ENCODE measurements around the gene PRPF38A.
"Not testable (repeated sequence)": the region's sequence is repeated elsewhere in the genome, so short reads cannot be mapped to it uniquely, and the experiment has no call there.

PRPF38A gene

DNA sequence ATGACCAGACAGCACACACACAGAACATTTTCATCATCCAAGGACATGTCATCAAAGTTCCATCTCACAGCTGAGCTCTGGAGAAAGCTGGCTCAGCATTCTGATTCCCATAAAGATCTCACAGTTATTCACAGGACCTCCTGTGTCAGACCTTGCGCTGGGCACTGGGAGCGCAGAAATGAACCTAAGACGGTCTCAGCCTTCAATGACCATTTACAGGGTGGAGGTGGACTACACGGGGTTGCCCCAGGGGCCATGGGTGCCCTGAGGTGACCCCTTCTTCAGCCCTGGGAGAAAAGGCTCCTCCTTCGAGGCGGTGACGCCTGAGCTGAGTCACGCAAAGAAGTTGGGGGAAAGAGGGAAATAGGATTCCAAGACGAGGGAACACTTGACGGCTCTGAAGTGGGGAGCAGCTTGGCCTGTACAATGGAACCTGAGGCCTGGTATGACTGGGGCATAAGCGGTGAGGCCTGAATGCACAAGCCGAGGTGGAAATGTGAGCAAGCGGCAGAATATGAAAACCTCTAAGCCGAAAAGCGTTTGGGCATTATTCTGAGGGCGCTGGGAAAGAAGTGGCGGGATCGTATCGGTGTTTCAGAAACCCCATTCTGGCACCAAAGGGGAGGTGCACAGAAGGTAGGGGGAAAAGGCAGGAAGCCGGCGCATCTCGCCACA lies 39.2 kb upstream of the PRPF38A start:
- TF ChIP-seq SP1 (IDR thresholded peaks at IDR 0.05) = no peak
- peak; percentile 67 for TF ChIP-seq L3MBTL2 (conservative IDR thresholded peaks at IDR 0.05)
- TF ChIP-seq, protein P1, sequence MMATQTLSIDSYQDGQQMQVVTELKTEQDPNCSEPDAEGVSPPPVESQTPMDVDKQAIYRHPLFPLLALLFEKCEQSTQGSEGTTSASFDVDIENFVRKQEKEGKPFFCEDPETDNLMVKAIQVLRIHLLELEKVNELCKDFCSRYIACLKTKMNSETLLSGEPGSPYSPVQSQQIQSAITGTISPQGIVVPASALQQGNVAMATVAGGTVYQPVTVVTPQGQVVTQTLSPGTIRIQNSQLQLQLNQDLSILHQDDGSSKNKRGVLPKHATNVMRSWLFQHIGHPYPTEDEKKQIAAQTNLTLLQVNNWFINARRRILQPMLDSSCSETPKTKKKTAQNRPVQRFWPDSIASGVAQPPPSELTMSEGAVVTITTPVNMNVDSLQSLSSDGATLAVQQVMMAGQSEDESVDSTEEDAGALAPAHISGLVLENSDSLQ (IDR thresholded peaks at IDR 0.05) = no peak
- TF ChIP-seq HDGF (IDR thresholded peaks at IDR 0.05; ENCODE audit: borderline replicate concordance) = no peak
- TF ChIP-seq ELF4 (IDR thresholded peaks at IDR 0.05) = no peak
- POLR2A ChIA-PET = interaction anchor here (0.7 to 2.9 kb wide), 4 partner anchors 8 to 310 kb away, joined by 3 to 18 read pairs (median 4); partner anchors contain the start of genes ORC1, PRPF38A and TXNDC12
- no peak for DNase-seq (ENCODE audit: extremely low spot score)
- CTCF ChIA-PET = no interaction called here

DNA sequence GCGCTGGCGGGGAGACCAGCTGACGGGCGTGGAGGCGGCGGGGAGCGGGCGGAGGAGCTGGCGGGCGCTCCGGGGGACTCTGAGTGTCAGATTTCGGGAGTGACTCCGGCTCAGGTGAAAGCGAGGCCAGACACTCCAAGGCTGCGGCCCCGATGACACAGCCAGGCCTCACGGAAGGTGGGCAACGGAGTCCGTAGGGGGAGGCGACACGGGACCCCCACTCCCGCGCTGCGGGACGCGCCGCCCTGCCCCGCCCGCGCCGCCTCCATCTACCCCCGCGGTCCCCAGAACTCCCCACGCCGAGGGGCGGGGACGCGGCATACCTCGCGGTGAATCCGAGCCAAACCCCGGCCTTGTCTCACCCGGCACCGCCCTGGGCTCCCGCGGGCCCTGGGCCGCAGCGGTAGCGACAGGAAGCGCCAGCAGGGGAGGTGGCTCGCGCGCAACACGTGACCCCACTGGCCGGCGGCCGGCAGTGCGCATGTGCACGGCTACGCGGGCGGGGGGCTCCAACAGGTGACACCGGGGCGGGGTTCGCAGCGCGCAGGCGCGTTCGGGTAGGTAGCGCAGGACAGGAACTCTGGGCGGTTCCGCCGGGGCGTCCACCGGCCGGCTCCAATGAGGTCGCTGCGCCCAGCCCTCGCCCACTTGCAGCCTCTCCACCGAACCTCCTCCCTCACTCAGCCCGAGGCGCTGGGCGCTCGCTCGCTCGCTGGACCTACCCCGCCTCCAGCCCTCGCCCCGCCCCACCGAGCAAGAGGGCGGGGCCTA lies 38.5 kb upstream of the PRPF38A start, which contains the start of gene CC2D1B:
Gene CC2D1B (minus strand): TSS at position 460 of the 771 bp plus-strand sequence. CDS start 1,585 bp downstream, outside the sequence.
- ChIA-PET CTCF (interaction anchor here (0.6 kb wide), 1 partner anchor 253 kb away, joined by 3 read pairs; no protein-coding TSS in a partner anchor), POLR2A (interaction anchor here (0.9 to 2.9 kb wide), 6 partner anchors 9 to 311 kb away, joined by 3 to 18 read pairs (median 6); partner anchors contain the start of genes ORC1, PRPF38A and TXNDC12)
- TF ChIP-seq, protein P1 (IDR thresholded peaks at IDR 0.05) = no peak
- TF ChIP-seq CTBP1 (IDR thresholded peaks at IDR 0.05; ENCODE audit: borderline replicate concordance) = no peak
- no peak for TF ChIP-seq SP1 (IDR thresholded peaks at IDR 0.05)
- peak; percentile 40; the same call in 1 of the 2 replicates for TF ChIP-seq ELF4 (IDR thresholded peaks at IDR 0.05)
- no peak for TF ChIP-seq SUZ12 (IDR thresholded peaks at IDR 0.05)
- TF ChIP-seq BHLHE40 (IDR thresholded peaks at IDR 0.05; ENCODE audit: borderline replicate concordance) = no peak
- peak; percentile 96; the same call in 1 of the 2 replicates for TF ChIP-seq HDGF (IDR thresholded peaks at IDR 0.05; ENCODE audit: borderline replicate concordance)
- TF ChIP-seq ARNT (IDR thresholded peaks at IDR 0.05) = no peak
- peak; percentile 100 for DNase-seq (ENCODE audit: extremely low spot score)

GRCh38 chr1:52366517-52366827 lies 37.9 kb upstream of the PRPF38A start:
- DNase-seq (ENCODE audit: extremely low spot score) = no peak
- ChIA-PET POLR2A (interaction anchor here (0.9 to 2.9 kb wide), 4 partner anchors 16 to 311 kb away, joined by 3 to 18 read pairs (median 6); partner anchors contain the start of genes ORC1, PRPF38A and TXNDC12), CTCF (interaction anchor here (0.6 kb wide), 1 partner anchor 254 kb away, joined by 3 read pairs; no protein-coding TSS in a partner anchor)
- TF ChIP-seq, protein P1 (IDR thresholded peaks at IDR 0.05) = peak; percentile 19
- no peak for TF ChIP-seq LEF1 (IDR thresholded peaks at IDR 0.05; ENCODE audit: borderline replicate concordance)

DNA sequence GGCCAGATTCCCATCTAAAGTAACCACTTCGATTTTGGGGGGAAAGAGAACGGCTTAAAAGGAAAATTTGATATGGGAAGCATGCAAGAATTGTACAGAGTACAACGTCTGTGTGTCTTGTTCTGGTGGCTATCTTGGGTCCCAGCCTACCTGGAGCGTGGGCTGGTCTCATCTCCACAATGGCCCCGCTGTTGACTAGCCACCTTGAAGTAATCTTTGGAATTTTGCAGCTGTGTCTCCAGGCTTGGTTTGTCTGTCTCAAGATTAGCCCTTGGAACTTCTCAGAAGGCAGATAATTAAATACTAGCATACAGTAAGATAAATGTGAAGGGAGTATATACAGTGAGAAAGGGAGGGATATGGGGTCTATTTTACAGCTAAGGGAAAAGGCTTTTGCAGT lies 37.1 kb upstream of the PRPF38A start:
- no peak for DNase-seq (ENCODE audit: extremely low spot score)
- POLR2A ChIA-PET = interaction anchor here (1.5 to 2.9 kb wide), 2 partner anchors 37 to 312 kb away, joined by 7 to 18 read pairs; partner anchors contain the start of genes ORC1, PRPF38A and TXNDC12
- TF ChIP-seq SP1 (IDR thresholded peaks at IDR 0.05) (no peak), HDGF (IDR thresholded peaks at IDR 0.05; ENCODE audit: borderline replicate concordance) (no peak), CTBP1 (IDR thresholded peaks at IDR 0.05; ENCODE audit: borderline replicate concordance) (no peak), FOXK2 (IDR thresholded peaks at IDR 0.05) (no peak), LEF1 (IDR thresholded peaks at IDR 0.05; ENCODE audit: borderline replicate concordance) (no peak), ARNT (IDR thresholded peaks at IDR 0.05) (no peak), FOXM1 (IDR thresholded peaks at IDR 0.05; ENCODE audit: borderline replicate concordance) (no peak), ELF4 (IDR thresholded peaks at IDR 0.05) (no peak), BHLHE40 (IDR thresholded peaks at IDR 0.05; ENCODE audit: borderline replicate concordance) (no peak), FOXA1 (IDR thresholded peaks at IDR 0.05) (no peak), ZNF384 (IDR thresholded peaks at IDR 0.05) (no peak)
- TF ChIP-seq, protein P1 (IDR thresholded peaks at IDR 0.05) = no peak
- CTCF ChIA-PET = interaction anchor here (0.6 kb wide), 1 partner anchor 36 kb away, joined by 6 read pairs; no protein-coding TSS in a partner anchor

- DNase-seq (ENCODE audit: extremely low spot score) = peak; percentile 65
- ChIA-PET POLR2A (interaction anchor here (1.8 kb wide), 1 partner anchor 36 kb away, joined by 8 read pairs; the partner anchor contains the start of genes ORC1 and PRPF38A), CTCF (interaction anchor here (0.6 kb wide), 2 partner anchors 229 to 489 kb away, joined by 3 read pairs; no protein-coding TSS in a partner anchor)
- TF ChIP-seq CTBP1 (IDR thresholded peaks at IDR 0.05; ENCODE audit: borderline replicate concordance) (no peak), FOXK2 (IDR thresholded peaks at IDR 0.05) (no peak), FOXA1 (IDR thresholded peaks at IDR 0.05) (no peak), LEF1 (IDR thresholded peaks at IDR 0.05; ENCODE audit: borderline replicate concordance) (no peak), TARDBP (IDR thresholded peaks at IDR 0.05) (no peak), ELF4 (IDR thresholded peaks at IDR 0.05) (no peak), SUZ12 (IDR thresholded peaks at IDR 0.05) (no peak), HDGF (IDR thresholded peaks at IDR 0.05; ENCODE audit: borderline replicate concordance) (no peak), NFRKB (IDR thresholded peaks at IDR 0.05) (no peak), L3MBTL2 (conservative IDR thresholded peaks at IDR 0.05) (no peak), FOXM1 (IDR thresholded peaks at IDR 0.05; ENCODE audit: borderline replicate concordance) (no peak)
- TF ChIP-seq, protein P1 (IDR thresholded peaks at IDR 0.05) = no peak
Observed at GRCh38 chr1:52368383-52369172, 35.8 kb upstream of the PRPF38A start.

GRCh38 chr1:52369851-52370250 lies 34.6 kb upstream of the PRPF38A start:
- POLR2A ChIA-PET = interaction anchor here (1.8 kb wide), 1 partner anchor 34 kb away, joined by 8 read pairs; the partner anchor contains the start of genes ORC1 and PRPF38A
- CTCF ChIA-PET; DNase-seq (ENCODE audit: extremely low spot score): not testable (repeated sequence)
